NCI-H187 (cell line): Measurements from ENCODE around the gene MAPK8IP1.

Experiments
- DNase-seq, 2 experiments: peaks; one replicate each; lab custom pipeline; 2025; lab: John Stamatoyannopoulos, UW

MAPK8IP1 gene

GRCh38 chr11:45945397-45945999, 60.0 kb downstream of the MAPK8IP1 start:
- DNase-seq: no peak

- DNase-seq: no peak
These were observed 62.4 kb downstream of the MAPK8IP1 start for GRCh38 chr11:45947885-45948284.

- no peak for DNase-seq
These were observed 62.9 kb downstream of the MAPK8IP1 start for GRCh38 chr11:45948356-45948755.

- DNase-seq: no peak
These were observed 64.5 kb downstream of the MAPK8IP1 start for GRCh38 chr11:45949992-45950407.
